Activated CD4-positive, CD25-positive, alpha-beta regulatory T cell treated with anti-CD3 and anti-CD28 coated beads, Interleukin-2, amount 50 U/mL, for 72 hours (primary cell): ENCODE results near the gene ZNFX1.

Source experiments
- DNase-seq: peaks from one replicate; pipeline ENCODE4 v3.0.0; 2021

ZNFX1 gene

GRCh38 chr20:49277786-49278035, 146 bp downstream of the ZNFX1 start:
- DNase-seq = no peak

GRCh38 chr20:49276961-49277785, 684 bp downstream of the ZNFX1 start:
- peak; percentile 58 for DNase-seq

GRCh38 chr20:49276161-49276960, 1.5 kb downstream of the ZNFX1 start:
- DNase-seq = no peak

- no peak for DNase-seq
These were observed 2.2 kb downstream of the ZNFX1 start for GRCh38 chr20:49275636-49276035.

- DNase-seq = no peak
These were observed 2.6 kb downstream of the ZNFX1 start for GRCh38 chr20:49275216-49275615.

GRCh38 chr20:49273696-49274277, 4.1 kb downstream of the ZNFX1 start:
- DNase-seq = no peak

- no peak for DNase-seq
These were observed 5.2 kb downstream of the ZNFX1 start for GRCh38 chr20:49272654-49273053.

GRCh38 chr20:49270736-49271135, 7.1 kb downstream of the ZNFX1 start:
- no peak for DNase-seq

GRCh38 chr20:49270177-49270576, 7.7 kb downstream of the ZNFX1 start:
- DNase-seq = no peak

- no peak for DNase-seq
These were observed 9.1 kb downstream of the ZNFX1 start for GRCh38 chr20:49268600-49269365.

GRCh38 chr20:49267327-49267726, 10.5 kb downstream of the ZNFX1 start:
- no peak for DNase-seq

GRCh38 chr20:49262444-49262843, 15.4 kb downstream of the ZNFX1 start:
- no peak for DNase-seq

- DNase-seq = no peak
These were observed 16.7 kb downstream of the ZNFX1 start for GRCh38 chr20:49261173-49261572.

GRCh38 chr20:49260218-49260617, 17.6 kb downstream of the ZNFX1 start:
- DNase-seq = no peak

- DNase-seq = no peak
These were observed 18.1 kb downstream of the ZNFX1 start for GRCh38 chr20:49259799-49260198.

GRCh38 chr20:49259284-49259683, 18.6 kb downstream of the ZNFX1 start:
- DNase-seq = no peak

GRCh38 chr20:49256261-49256660, 21.6 kb downstream of the ZNFX1 start:
- no peak for DNase-seq

- DNase-seq = no peak
These were observed 25.1 kb downstream of the ZNFX1 start for GRCh38 chr20:49252556-49253350.

- DNase-seq = no peak
These were observed 28.8 kb downstream of the ZNFX1 start for GRCh38 chr20:49248879-49249665.

GRCh38 chr20:49248301-49248700, 29.6 kb downstream of the ZNFX1 start:
- no peak for DNase-seq

- DNase-seq = no peak
These were observed 30.1 kb downstream of the ZNFX1 start for GRCh38 chr20:49247792-49248191.
